T-helper 2 cell (primary cell): ENCODE results near the gene ZMYM2.

ENCODE experiments used
- DNase-seq, 5 experiments: peaks; one replicate each; pipeline versions ENCODE4 v3.0.0 to v3.0.0-alpha.2; 2012 to 2022

ZMYM2 gene

GRCh38 chr13:20109037-20109436, 150.5 kb downstream of the ZMYM2 start:
- DNase-seq = no peak

DNA sequence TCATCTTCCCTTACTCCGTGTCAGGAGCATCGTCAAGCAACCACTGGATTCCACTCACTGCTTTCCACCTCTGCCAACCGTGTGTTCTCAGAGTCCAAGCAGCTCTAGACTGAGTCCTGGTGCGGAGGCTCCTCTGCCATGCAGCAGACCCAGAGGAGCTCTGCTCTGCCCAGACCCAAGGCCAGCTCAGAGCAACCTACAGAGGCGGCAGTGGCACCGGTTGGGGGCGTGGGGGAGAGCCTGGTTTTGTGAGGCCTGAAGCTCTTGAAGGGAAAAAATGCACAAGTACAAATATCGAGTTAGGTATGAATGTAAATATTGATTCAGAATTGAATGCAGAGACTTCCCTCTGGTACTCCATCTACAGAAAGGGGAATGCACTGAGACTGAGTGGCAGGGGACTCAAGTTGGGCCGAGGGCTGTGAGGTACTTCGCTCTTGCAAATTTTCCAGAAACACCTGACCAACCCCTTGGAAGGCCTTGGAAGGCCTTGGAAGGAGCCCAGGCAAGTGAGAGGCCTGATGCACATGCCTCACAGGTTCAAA, 155.6 kb downstream of the ZMYM2 start:
- DNase-seq = no peak

DNA sequence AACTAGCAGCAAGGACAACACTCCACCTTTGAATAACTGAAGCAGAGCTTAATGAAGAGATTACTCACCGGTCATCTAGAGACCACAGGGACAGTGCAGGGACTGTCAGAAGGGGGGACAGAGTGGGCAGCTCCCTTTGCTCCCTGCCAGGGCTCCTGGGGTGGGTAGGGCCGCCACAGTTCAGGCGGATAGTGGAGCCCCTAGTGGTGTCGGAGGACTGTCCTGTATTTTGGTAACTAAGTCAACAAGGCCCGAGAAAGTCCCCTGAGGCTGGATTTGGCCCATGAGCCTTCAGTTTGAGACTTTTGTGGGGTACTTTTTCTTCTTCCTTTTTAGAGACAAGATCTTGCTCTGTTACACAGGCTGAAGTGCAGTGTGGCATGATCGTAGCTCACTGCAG, 157.7 kb downstream of the ZMYM2 start:
- DNase-seq = no peak

- DNase-seq = peak in 2 of 5 experiments; percentile 36 to 45
These were observed 160.0 kb downstream of the ZMYM2 start for GRCh38 chr13:20118268-20119140.

DNA sequence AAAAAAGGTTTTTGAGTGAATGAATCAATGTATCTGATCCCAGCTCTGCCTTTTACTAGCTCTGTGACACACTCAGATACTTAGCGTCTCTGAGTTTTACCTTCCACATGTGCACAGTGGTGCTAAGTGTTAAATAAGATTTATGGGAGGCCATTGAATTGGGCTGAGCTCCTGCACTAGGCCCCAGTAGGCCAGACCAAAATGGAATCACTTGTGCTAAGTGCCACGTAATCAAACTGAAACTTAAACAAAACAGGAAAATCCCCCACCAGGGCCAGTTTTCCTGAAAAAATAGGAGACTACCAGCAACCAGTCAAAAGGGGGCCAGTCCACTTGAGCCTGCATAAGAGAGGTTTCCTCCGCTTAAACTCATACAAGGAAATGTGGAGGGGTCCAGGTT, 161.4 kb downstream of the ZMYM2 start:
- peak in 1 of 5 experiments; percentile 16 for DNase-seq

- DNase-seq = peak in 1 of 5 experiments; percentile 19
These were observed 162.6 kb downstream of the ZMYM2 start for GRCh38 chr13:20121159-20121525.

DNA sequence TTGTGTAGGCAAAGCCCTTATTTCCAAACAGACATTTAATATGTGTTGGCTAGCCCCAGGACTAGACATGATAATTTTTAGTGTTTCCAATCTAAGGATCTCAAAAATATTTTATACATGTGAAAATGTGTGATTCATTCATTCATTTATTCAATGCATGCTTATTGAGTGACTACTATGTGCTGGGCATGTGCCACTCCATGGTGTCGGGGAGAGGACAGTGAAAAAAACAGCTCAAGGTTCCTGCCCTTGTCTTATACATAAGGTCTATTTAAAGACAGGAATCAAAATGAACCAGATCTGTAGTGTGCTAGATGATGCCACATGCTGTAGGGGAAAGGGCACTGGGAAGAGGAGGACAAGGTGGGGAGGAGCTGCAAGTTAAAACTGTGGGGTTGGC, 165.8 kb downstream of the ZMYM2 start:
- DNase-seq = no peak

DNA sequence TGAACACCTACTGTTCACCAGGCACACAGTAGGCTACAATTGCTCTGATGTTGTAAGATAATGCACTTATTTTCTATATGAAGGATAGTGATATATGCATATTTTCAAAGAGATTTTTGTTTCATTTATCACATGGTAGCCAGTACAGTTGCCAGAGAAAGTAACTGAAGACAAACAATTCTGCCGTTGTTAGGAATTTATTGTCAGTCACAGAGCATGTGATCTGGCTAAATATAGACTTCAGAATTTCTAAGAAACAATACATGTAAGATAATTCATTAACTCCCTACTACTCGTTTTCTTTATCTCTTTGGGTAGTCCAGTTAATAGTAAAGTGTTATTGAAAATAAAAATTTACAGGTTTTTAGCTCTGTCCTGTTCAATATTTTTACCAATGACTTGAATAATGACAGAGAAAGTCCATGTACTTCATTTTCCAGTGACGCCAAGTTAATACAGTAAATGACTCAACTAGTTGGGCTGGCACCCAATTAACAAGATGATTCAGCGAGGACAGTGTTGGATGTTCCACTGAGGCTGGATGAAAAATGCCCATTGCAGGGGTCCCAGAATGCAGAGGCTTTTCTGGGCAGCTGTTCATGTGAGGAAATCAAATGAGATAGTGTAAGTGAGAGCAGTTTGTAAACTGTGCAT, 166.7 kb downstream of the ZMYM2 start:
- no peak for DNase-seq

- DNase-seq = no peak
These were observed 167.2 kb downstream of the ZMYM2 start for GRCh38 chr13:20125783-20126165.

GRCh38 chr13:20126541-20127261, 168.2 kb downstream of the ZMYM2 start:
- no peak for DNase-seq

DNA sequence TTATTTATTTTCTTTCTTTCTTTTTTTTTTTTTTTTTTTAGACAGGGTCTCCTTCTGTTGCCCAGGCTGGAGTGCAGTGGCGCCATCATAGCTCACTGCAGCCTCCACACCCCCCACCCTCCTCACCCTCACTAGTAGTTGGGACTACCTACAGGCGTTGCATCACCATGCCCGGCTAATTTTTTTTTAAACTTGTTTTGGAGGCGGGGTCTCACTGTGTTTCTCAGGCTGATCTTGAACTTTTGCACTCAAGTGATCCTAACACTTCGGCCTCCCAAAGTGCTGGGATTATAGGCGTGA, 168.7 kb downstream of the ZMYM2 start:
- peak in 1 of 5 experiments; percentile 45 for DNase-seq

- peak in 2 of 5 experiments; percentile 22 to 52 for DNase-seq
These were observed 169.3 kb downstream of the ZMYM2 start for GRCh38 chr13:20127562-20128458.

- peak in 1 of 5 experiments; percentile 8 for DNase-seq
These were observed 170.0 kb downstream of the ZMYM2 start for GRCh38 chr13:20128459-20128931.

DNA sequence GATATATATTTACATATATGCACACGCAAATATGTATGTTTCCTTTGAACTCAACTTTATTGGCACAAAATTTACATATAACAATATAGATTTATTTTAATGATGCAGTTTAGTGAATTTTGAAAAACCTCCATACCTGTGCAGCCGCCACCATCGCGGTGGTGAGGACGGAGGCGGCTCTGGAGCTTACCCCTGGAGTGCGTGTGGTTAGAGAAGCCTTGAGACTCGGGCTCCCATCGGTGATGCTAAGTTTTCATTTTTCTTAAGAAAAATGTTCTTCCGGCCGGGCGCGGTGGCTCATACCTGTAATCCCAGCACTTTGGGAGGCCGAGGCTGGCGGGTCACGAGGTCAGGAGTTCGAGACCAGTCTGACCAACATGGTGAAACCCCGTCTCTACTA, 170.5 kb downstream of the ZMYM2 start:
- no peak for DNase-seq

DNA sequence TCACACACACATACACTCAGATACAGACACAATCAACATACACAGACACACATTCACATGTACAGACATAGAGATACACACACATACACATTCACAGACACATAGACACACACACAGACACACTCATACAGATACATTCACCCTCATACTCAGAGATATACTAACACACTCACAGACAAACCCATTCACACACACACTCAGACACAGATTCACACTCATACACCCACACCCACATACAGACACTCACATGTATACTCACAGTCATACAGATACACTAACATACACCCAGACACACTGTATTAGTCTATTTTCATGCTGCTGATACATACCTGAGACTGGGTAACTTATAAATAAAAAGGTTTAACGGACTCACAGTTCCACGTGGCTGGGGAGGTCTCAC, 171.5 kb downstream of the ZMYM2 start:
- no peak for DNase-seq

DNA sequence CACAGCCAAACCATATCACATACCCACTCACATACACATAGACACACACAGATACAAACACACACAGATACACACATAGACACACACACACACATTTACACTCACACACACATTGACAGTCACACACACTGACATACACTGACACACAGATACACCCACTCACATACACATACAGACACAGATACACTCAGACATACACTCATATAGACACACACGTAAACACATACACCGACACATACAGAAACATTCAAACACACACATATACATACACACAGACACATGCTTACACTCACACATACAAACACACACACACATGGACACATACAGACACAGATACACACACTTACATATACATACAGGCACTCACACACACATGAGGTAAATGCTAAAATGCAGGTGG, 172.1 kb downstream of the ZMYM2 start:
- no peak for DNase-seq

- no peak for DNase-seq
These were observed 172.7 kb downstream of the ZMYM2 start for GRCh38 chr13:20131057-20131832.

DNA sequence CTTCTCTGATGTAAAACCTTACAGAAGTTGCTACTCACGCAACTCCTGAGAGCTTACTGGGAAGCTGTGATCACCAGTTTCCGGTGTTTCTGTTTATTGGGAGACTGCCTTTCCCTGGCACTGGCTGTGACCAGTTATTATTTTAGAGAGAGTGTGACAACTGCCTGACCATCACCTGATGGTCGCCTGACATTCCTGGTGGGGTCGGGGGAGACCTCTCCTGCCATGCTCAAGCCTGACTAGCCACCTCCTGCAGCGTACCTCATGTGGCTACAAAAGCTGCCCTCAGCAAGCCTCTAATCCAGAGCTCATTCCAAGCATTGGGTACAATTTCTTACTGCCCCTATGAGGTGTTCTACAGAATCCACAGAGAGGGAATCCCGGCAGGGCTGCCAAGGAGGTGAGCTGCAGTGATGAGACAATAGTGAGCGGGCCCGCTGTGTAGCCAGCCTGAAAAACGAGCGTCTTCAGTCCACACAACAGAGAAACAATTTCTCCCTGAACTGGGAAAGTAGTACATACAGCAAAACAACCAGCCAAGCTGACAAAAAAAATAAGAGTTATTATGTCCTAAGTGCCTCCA, 173.6 kb downstream of the ZMYM2 start:
- DNase-seq = no peak

DNA sequence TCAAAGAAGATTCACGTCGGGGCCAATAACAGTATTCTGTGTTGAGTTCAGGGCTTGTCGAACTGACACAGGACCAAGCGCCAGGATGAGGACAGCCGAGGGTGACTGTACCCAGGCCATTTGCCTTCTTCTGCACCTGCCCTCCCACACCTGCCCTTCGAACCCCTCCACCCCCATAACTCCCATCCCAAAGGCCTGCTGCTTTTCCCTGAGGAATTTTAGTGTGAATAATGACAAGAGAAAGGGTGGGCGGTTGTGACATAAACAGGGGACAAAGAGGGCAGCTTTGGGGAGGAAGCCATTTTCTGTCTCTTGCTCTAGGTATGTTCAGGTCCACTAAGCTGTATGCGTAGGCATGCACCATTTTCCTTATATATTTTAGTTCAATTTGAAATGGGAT, 176.2 kb downstream of the ZMYM2 start:
- DNase-seq = no peak

DNA sequence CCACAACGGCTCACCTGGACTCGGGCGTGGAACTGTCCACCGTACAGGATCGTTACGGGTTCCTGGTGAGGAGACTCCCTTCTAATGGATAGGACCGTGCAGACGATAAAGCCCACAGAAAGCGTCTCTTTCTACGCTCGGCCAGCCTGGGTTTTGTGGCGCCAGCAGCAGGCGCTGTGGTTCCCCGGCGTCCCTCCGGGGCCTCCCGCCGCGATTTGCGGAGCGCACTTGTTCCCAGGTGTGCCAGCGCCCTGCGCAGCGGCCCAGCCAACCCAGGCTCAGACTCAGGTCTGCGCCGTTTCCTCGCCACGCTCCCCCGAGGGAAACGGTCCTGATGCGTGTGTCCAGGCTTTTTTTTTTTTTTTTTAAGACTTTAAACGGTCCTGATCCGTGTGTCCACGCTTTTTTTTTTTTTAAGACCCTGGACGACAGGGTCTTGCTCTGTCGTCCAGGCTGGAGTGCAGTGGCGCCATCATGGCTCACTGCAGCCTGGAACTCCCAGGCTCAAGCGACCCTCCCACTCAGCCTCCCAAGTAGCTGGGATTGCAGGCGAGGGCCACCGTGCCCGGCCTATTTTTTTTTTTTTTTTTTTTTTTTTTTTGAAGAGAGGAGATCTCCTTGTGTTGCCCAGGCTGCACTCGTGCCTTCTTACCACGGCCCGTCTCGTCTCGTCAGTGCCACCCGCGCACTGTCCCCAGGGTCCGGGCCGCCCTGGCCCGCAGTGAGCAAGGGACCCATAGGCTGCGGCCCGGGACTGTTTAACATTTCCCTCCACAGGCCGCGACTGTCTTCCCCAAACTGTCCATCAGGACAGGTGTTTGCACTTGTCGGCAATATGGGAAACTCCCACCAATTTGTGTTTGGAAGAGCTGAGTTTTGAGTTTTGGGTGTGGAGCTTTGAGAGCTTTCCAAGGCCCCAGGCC, 178.5 kb downstream of the ZMYM2 start:
- peak in 2 of 5 experiments; percentile 25 to 67 for DNase-seq
